ENCODE measurements around the gene TBC1D4. TPM values are rescaled to one million over a fixed set of nuclear protein-coding genes. Genes with fewer than 3 reads are reported as not detected.

Gene TBC1D4
- total and polyA plus RNA-seq, 9 of the 15 experiments (the other 6 are each of a cell fraction or from before 2014, with no cell fraction given), result 2.8 to 12.3 (median 7.0) TPM

DNA sequence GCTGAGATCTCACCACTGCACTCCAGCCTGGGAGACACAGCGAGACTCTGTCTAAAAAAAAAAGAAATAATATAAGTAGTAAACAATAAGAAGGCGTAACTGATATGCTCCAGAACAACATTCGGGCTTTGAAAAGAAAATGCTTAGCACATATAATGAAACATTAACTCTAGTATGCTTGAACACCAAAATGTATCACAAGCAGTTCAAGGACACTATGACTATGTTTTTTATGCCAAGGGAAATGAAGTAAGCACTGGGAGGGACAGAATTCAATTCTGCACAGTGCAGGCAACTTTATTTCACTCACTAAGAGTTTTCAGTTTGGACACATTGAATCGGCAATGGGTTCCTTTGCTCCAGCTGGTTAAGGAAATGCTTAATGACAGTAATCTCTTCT is 178.7 kb downstream of the TBC1D4 start (continued):
- no peak for TF ChIP-seq HDAC3 (IDR thresholded peaks at IDR 0.05; ENCODE audit: borderline replicate concordance, partially characterized antibody)

GRCh38 chr13:75302071-75302698 is 179.8 kb downstream of the TBC1D4 start:
- Histone ChIP-seq H2AFZ (ENCODE audit: low read depth, low read length) (no peak overlapping the region), H3K79me2 (ENCODE audit: control insufficient read depth, insufficient read depth, low read length) (no peaks in the 10 kb centered on the region), H3K36me3 (ENCODE audit: control insufficient read depth, insufficient read depth, low read length) (no peaks in the 10 kb centered on the region), H3K4me2 (ENCODE audit: insufficient read depth, low read length) (no peak overlapping the region), H3K4me1 (replicated peaks in 1 of 2; ENCODE audit: control insufficient read depth in 2 of 2, insufficient read depth in 2 of 2, low read length in 2 of 2) (no peaks in the 10 kb centered on the region; a peak in 1 of 5 replicates), H3K9me3 (replicated peaks; ENCODE audit: control insufficient read depth, insufficient read depth, low read depth, low read length) (peaks cover 4% of the 10 kb centered on the region; the same call in 1 of the 2 replicates), H3K27me3 (ENCODE audit: control insufficient read depth in 2 of 2, insufficient read depth in 2 of 2, low read length in 2 of 2) (no peaks in the 10 kb centered on the region), H3K4me3 (no peak overlapping the region), H3K9me1 (ENCODE audit: control insufficient read depth, insufficient read depth, low read length) (no peaks in the 10 kb centered on the region), H4K20me1 (replicated peaks; ENCODE audit: control insufficient read depth, insufficient read depth, low read length) (no peaks in the 10 kb centered on the region; the same call in 1 of the 2 replicates), H3K27ac (ENCODE audit: extremely low read depth, low read depth, low read length) (no peak overlapping the region), H3K9ac (ENCODE audit: insufficient read depth in 1 of 2, low read depth in 2 of 2, low read length in 2 of 2) (no peak overlapping the region)
- ChIA-PET POLR2A (no interaction called here), CTCF (ENCODE audit: low intra/inter-chr PET ratio) (no interaction called here)
- ATAC-seq (no peak), DNase-seq (ENCODE audit: extremely low read depth in 1 of 4, low spot score in 3 of 4) (no peak), FAIRE-seq (no peak)
- 48% methylated on average over 10 of the region's 10 CpGs for WGBS (ENCODE audit: insufficient coverage, low coverage, missing lambda C conversion rate)
- BruUV-seq (replicated peaks), result no TSS peak
- intact Hi-C loops (cut with micrococcal nuclease) (no loop called here), in situ Hi-C loops (cut with MboI) (no loop called here)
- TF ChIP-seq MBD2 (IDR thresholded peaks at IDR 0.05; ENCODE audit: borderline replicate concordance, low read depth) (no peak), SRSF1 (IDR thresholded peaks at IDR 0.05; ENCODE audit: low read depth, low read length) (no peak), NFE2 (IDR thresholded peaks at IDR 0.05; ENCODE audit: low read depth) (no peak), SIN3B (IDR thresholded peaks at IDR 0.05; ENCODE audit: low read depth) (no peak), WHSC1 (IDR thresholded peaks at IDR 0.05; ENCODE audit: low read length) (no peak), RCOR1 (IDR thresholded peaks at IDR 0.05; ENCODE audit: borderline replicate concordance in 1 of 2, low read depth in 2 of 2, low read length in 2 of 2) (no peak), ZNF589 (CRISPR knock-in tag; IDR thresholded peaks at IDR 0.05; ENCODE audit: low read depth) (no peak), GABPB1 (CRISPR knock-in tag; IDR thresholded peaks at IDR 0.05) (no peak), ZNF12 (CRISPR knock-in tag; IDR thresholded peaks at IDR 0.05) (no peak), IRF1 (CRISPR knock-in tag; IDR thresholded peaks at IDR 0.05; ENCODE audit: borderline replicate concordance) (no peak)
- TF ChIP-seq, protein P1, sequence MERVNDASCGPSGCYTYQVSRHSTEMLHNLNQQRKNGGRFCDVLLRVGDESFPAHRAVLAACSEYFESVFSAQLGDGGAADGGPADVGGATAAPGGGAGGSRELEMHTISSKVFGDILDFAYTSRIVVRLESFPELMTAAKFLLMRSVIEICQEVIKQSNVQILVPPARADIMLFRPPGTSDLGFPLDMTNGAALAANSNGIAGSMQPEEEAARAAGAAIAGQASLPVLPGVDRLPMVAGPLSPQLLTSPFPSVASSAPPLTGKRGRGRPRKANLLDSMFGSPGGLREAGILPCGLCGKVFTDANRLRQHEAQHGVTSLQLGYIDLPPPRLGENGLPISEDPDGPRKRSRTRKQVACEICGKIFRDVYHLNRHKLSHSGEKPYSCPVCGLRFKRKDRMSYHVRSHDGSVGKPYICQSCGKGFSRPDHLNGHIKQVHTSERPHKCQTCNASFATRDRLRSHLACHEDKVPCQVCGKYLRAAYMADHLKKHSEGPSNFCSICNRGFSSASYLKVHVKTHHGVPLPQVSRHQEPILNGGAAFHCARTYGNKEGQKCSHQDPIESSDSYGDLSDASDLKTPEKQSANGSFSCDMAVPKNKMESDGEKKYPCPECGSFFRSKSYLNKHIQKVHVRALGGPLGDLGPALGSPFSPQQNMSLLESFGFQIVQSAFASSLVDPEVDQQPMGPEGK (CRISPR knock-in tag; IDR thresholded peaks at IDR 0.05; ENCODE audit: borderline replicate concordance), result no peak
- TF ChIP-seq, protein P2, sequence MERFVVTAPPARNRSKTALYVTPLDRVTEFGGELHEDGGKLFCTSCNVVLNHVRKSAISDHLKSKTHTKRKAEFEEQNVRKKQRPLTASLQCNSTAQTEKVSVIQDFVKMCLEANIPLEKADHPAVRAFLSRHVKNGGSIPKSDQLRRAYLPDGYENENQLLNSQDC (CRISPR knock-in tag; IDR thresholded peaks at IDR 0.05), result no peak
- TF ChIP-seq, protein P3, sequence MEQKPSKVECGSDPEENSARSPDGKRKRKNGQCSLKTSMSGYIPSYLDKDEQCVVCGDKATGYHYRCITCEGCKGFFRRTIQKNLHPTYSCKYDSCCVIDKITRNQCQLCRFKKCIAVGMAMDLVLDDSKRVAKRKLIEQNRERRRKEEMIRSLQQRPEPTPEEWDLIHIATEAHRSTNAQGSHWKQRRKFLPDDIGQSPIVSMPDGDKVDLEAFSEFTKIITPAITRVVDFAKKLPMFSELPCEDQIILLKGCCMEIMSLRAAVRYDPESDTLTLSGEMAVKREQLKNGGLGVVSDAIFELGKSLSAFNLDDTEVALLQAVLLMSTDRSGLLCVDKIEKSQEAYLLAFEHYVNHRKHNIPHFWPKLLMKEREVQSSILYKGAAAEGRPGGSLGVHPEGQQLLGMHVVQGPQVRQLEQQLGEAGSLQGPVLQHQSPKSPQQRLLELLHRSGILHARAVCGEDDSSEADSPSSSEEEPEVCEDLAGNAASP (IDR thresholded peaks at IDR 0.05), result no peak
- TF ChIP-seq, protein P4, sequence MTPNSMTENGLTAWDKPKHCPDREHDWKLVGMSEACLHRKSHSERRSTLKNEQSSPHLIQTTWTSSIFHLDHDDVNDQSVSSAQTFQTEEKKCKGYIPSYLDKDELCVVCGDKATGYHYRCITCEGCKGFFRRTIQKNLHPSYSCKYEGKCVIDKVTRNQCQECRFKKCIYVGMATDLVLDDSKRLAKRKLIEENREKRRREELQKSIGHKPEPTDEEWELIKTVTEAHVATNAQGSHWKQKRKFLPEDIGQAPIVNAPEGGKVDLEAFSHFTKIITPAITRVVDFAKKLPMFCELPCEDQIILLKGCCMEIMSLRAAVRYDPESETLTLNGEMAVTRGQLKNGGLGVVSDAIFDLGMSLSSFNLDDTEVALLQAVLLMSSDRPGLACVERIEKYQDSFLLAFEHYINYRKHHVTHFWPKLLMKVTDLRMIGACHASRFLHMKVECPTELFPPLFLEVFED (CRISPR knock-in tag; conservative IDR thresholded peaks at IDR 0.05), result no peak

Measured in K562 (cell line).